OCI-LY1 (cell line): ENCODE results near the gene FZR1.

Source experiments
- H2AFZ ChIP-seq: fragments of 200-600 bp; sonication (generic), shearing (Covaris generic); 2 replicates; pipeline ENCODE4 v1.6.0; 2014; ENCODE audit warnings: antibody characterized with exemption, mild to moderate bottlenecking, low read length
- H3F3A ChIP-seq: fragments of 200-600 bp; sonication (generic), shearing (Covaris generic); 2 replicates; pipeline ENCODE4 v1.6.0; 2014; ENCODE audit warnings: mild to moderate bottlenecking, antibody characterized with exemption, low read length, moderate library complexity; ENCODE audit not compliant: insufficient read depth
- H3K27ac ChIP-seq: fragments of 200-600 bp; sonication (generic); 2 replicates; pipeline ENCODE4 v1.5.1; 2014; ENCODE audit warnings: low read length, mixed run types, mild to moderate bottlenecking, low read depth; ENCODE audit not compliant: poor library complexity, severe bottlenecking
- H3K27me3 ChIP-seq: fragments of 200-600 bp; sonication (generic); 2 replicates; pipeline ENCODE4 v1.6.0; 2014; ENCODE audit warnings: antibody characterized with exemption, mild to moderate bottlenecking, low read length, moderate library complexity; ENCODE audit not compliant: insufficient read depth
- H3K36me3 ChIP-seq: fragments of 200-600 bp; sonication (generic); 2 replicates; pipeline ENCODE4 v1.6.1; 2014; ENCODE audit warnings: mild to moderate bottlenecking, antibody characterized with exemption, low read length, moderate library complexity, mixed read lengths; ENCODE audit not compliant: insufficient read depth
- H3K4me1 ChIP-seq: fragments of 200-600 bp; sonication (generic); 2 replicates; pipeline ENCODE4 v1.5.1; 2014; ENCODE audit warnings: mild to moderate bottlenecking, low read length, moderate library complexity; ENCODE audit not compliant: insufficient read depth, severe bottlenecking
- H3K4me2 ChIP-seq: fragments of 200-600 bp; sonication (generic), shearing (Covaris generic); 2 replicates; pipeline ENCODE4 v1.6.1; 2014; ENCODE audit warnings: low read length
- H3K4me3 ChIP-seq: fragments of 200-600 bp; sonication (generic); 2 replicates; pipeline ENCODE4 v1.5.1; 2014; ENCODE audit warnings: low read length, low read depth, mild to moderate bottlenecking, mixed read lengths; ENCODE audit not compliant: poor library complexity, severe bottlenecking
- H3K79me2 ChIP-seq: fragments of 200-600 bp; shearing (Covaris generic); 2 replicates; pipeline ENCODE4 v1.6.1; 2016; ENCODE audit warnings: mixed run types, low read length, mixed read lengths; ENCODE audit not compliant: insufficient read depth
- H3K9ac ChIP-seq: fragments of 200-600 bp; sonication (generic), shearing (Covaris generic); 2 replicates; pipeline ENCODE4 v1.6.1; 2014; ENCODE audit warnings: mild to moderate bottlenecking, low read length, mixed read lengths
- H3K9me2 ChIP-seq: fragments of 200-600 bp; sonication (generic), shearing (Covaris generic); 2 replicates; pipeline ENCODE4 v1.6.1; 2014; ENCODE audit warnings: low read depth, mild to moderate bottlenecking, low read length, mixed read lengths
- H3K9me3 ChIP-seq: fragments of 200-600 bp; shearing (Covaris generic); 2 replicates; pipeline ENCODE4 v1.6.1; 2014; ENCODE audit warnings: low read length, mixed read lengths
- H4K20me1 ChIP-seq: fragments of 200-600 bp; sonication (generic), shearing (Covaris generic); 2 replicates; pipeline ENCODE4 v1.6.0; 2016; ENCODE audit warnings: mild to moderate bottlenecking, low read length; ENCODE audit not compliant: insufficient read depth
- EZH2 ChIP-seq: fragments of 200-600 bp; sonication (generic), shearing (Covaris generic); IDR thresholded peaks from 2 replicates; pipeline ENCODE4 v1.8.0; 2017; ENCODE audit warnings: borderline replicate concordance, mixed run types, mild to moderate bottlenecking, antibody characterized with exemption, low read length, moderate library complexity, mixed read lengths
- TF ChIP-seq, protein P1 (sequence below): fragments of 200-600 bp; sonication (generic), shearing (Covaris generic); IDR thresholded peaks from 2 replicates; pipeline ENCODE4 v1.5.1; 2017; ENCODE audit warnings: mild to moderate bottlenecking, antibody characterized with exemption, low read length, moderate library complexity, mixed read lengths

Gene FZR1

GRCh38 chr19:3514930-3515329 lies 8.8 kb downstream of the FZR1 start:
- H3K79me2 ChIP-seq: no peaks in the 10 kb centered on the region; the same call in 1 of the 2 replicates
- H3K4me2 ChIP-seq: no peak overlapping the region
- H3F3A ChIP-seq: no peaks in the 10 kb centered on the region
- TF ChIP-seq, protein P1, sequence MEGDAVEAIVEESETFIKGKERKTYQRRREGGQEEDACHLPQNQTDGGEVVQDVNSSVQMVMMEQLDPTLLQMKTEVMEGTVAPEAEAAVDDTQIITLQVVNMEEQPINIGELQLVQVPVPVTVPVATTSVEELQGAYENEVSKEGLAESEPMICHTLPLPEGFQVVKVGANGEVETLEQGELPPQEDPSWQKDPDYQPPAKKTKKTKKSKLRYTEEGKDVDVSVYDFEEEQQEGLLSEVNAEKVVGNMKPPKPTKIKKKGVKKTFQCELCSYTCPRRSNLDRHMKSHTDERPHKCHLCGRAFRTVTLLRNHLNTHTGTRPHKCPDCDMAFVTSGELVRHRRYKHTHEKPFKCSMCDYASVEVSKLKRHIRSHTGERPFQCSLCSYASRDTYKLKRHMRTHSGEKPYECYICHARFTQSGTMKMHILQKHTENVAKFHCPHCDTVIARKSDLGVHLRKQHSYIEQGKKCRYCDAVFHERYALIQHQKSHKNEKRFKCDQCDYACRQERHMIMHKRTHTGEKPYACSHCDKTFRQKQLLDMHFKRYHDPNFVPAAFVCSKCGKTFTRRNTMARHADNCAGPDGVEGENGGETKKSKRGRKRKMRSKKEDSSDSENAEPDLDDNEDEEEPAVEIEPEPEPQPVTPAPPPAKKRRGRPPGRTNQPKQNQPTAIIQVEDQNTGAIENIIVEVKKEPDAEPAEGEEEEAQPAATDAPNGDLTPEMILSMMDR: no peak
- TF ChIP-seq EZH2: no peak
- H3K4me3 ChIP-seq: no peak overlapping the region
- no peaks in the 10 kb centered on the region for H3K27me3 ChIP-seq
- no peaks in the 10 kb centered on the region for H4K20me1 ChIP-seq
- peaks cover 17% of the 10 kb centered on the region for H3K4me1 ChIP-seq
- no peaks in the 10 kb centered on the region for H3K9me2 ChIP-seq
- no peak overlapping the region for H3K9ac ChIP-seq
- H2AFZ ChIP-seq: no peak overlapping the region
- no peaks in the 10 kb centered on the region for H3K9me3 ChIP-seq
- H3K36me3 ChIP-seq: peaks cover 14% of the 10 kb centered on the region; the same call in 1 of the 2 replicates
- no peak overlapping the region for H3K27ac ChIP-seq

GRCh38 chr19:3515891-3516422 lies 9.8 kb downstream of the FZR1 start:
- H3K9ac ChIP-seq: no peak overlapping the region; the same call in 1 of the 2 replicates
- no peaks in the 10 kb centered on the region for H4K20me1 ChIP-seq

GRCh38 chr19:3516675-3517207 lies 10.6 kb downstream of the FZR1 start:
- H3K9ac ChIP-seq: no peak overlapping the region; the same call in 1 of the 2 replicates
- no peaks in the 10 kb centered on the region for H3K9me3 ChIP-seq
- TF ChIP-seq, protein P1: no peak
- no peak for TF ChIP-seq EZH2
- H3K4me2 ChIP-seq: peak overlapping the region; percentile 33; the same call in 1 of the 2 replicates
- H4K20me1 ChIP-seq: no peaks in the 10 kb centered on the region
- H3K27me3 ChIP-seq: no peaks in the 10 kb centered on the region
- no peaks in the 10 kb centered on the region for H3K9me2 ChIP-seq
- no peaks in the 10 kb centered on the region for H3F3A ChIP-seq
- H2AFZ ChIP-seq: no peak overlapping the region
- no peak overlapping the region for H3K4me3 ChIP-seq
- no peaks in the 10 kb centered on the region for H3K79me2 ChIP-seq
- H3K4me1 ChIP-seq: peaks cover 17% of the 10 kb centered on the region
- peak overlapping the region; percentile 92 for H3K27ac ChIP-seq
- H3K36me3 ChIP-seq: peaks cover 17% of the 10 kb centered on the region; the same call in 1 of the 2 replicates

More at GRCh38 chr19:3515891-3516422, 9.8 kb downstream of the FZR1 start:
- H3K4me1 ChIP-seq: peaks cover 17% of the 10 kb centered on the region
- H3K9me2 ChIP-seq: no peaks in the 10 kb centered on the region
- no peak overlapping the region for H3K4me3 ChIP-seq
- H3K79me2 ChIP-seq: no peaks in the 10 kb centered on the region
- no peaks in the 10 kb centered on the region for H3F3A ChIP-seq
- peak overlapping the region; percentile 92 for H3K27ac ChIP-seq
- TF ChIP-seq EZH2: no peak
- TF ChIP-seq, protein P1: no peak
- H3K4me2 ChIP-seq: peak overlapping the region; percentile 33; the same call in 1 of the 2 replicates
- H2AFZ ChIP-seq: no peak overlapping the region
- H3K27me3 ChIP-seq: no peaks in the 10 kb centered on the region
- no peaks in the 10 kb centered on the region for H3K9me3 ChIP-seq
- peaks cover 17% of the 10 kb centered on the region; the same call in 1 of the 2 replicates for H3K36me3 ChIP-seq
